Liver (tissue), 9 donors: ENCODE data around the gene FADD. TPM values are rescaled to one million over a fixed set of nuclear protein-coding genes. Genes with fewer than 3 reads are reported as not detected.

Experiments used
- DNase-seq: peaks from one replicate; pipeline ENCODE4 v3.0.0-alpha.2; 2017; ENCODE audit warnings: low spot score
- H3K27ac ChIP-seq, 2 donors: one replicate each; pipeline ENCODE4 v1.7.0; 2013; ENCODE audit warnings: inconsistent platforms in 2 of 2, low read length in 2 of 2, control low read depth in 1 of 2, low read depth in 1 of 2, mild to moderate bottlenecking in 1 of 2
- H3K27me3 ChIP-seq, 4 donors: one replicate each; pipeline versions ENCODE4 v1.6.1 to v1.7.0; 2013; ENCODE audit warnings: low read length in 3 of 4, inconsistent platforms in 1 of 4, mild to moderate bottlenecking in 1 of 4, moderate library complexity in 1 of 4; ENCODE audit not compliant: control insufficient read depth in 4 of 4, insufficient read depth in 4 of 4
- H3K36me3 ChIP-seq, 4 donors: one replicate each; pipeline versions ENCODE4 v1.6.1 to v1.7.0; 2013; ENCODE audit warnings: low read length in 3 of 4, mild to moderate bottlenecking in 3 of 4, low read depth in 1 of 4, moderate library complexity in 1 of 4; ENCODE audit not compliant: control insufficient read depth in 4 of 4, insufficient read depth in 3 of 4
- H3K4me1 ChIP-seq, 4 donors: one replicate each; pipeline versions ENCODE4 v1.6.1 to v1.7.0; 2013; ENCODE audit warnings: low read length in 3 of 4, mild to moderate bottlenecking in 3 of 4, moderate library complexity in 1 of 4; ENCODE audit not compliant: control insufficient read depth in 4 of 4, insufficient read depth in 4 of 4
- H3K4me3 ChIP-seq, 3 donors: one replicate each; pipeline versions ENCODE4 v1.6.1 to v1.7.0; 2013; ENCODE audit warnings: low read length in 3 of 3, control low read depth in 1 of 3, low read depth in 1 of 3, mild to moderate bottlenecking in 1 of 3
- H3K9ac ChIP-seq, 2 donors: one replicate each; pipeline ENCODE4 v1.7.0; 2013; ENCODE audit warnings: low read length in 2 of 2, mild to moderate bottlenecking in 2 of 2, moderate library complexity in 2 of 2, control low read depth in 1 of 2, low read depth in 1 of 2
- H3K9me3 ChIP-seq, 4 donors: one replicate each; pipeline versions ENCODE4 v1.6.1 to v1.7.0; 2013; ENCODE audit warnings: low read length in 3 of 4; ENCODE audit not compliant: control insufficient read depth in 4 of 4
- ATF3 ChIP-seq: IDR thresholded peaks from 2 replicates; pipeline ENCODE4 v1.6.1; 2016; ENCODE audit warnings: antibody characterized with exemption
- CTCF ChIP-seq: fragments of 150-350 bp; IDR thresholded peaks from 2 replicates; pipeline ENCODE4 v1.5.1; 2017; ENCODE audit warnings: improper control_type of control experiment, low read depth, low read length; ENCODE audit not compliant: missing input control
- EGR1 ChIP-seq, 2 donors: IDR thresholded peaks; 2 replicates each; pipeline ENCODE4 v1.6.1; 2016 to 2018; ENCODE audit warnings: antibody characterized with exemption in 2 of 2, low read depth in 2 of 2
- FOXA1 ChIP-seq: IDR thresholded peaks from 2 replicates; pipeline ENCODE4 v1.6.1; 2016; ENCODE audit warnings: antibody characterized with exemption
- FOXA2 ChIP-seq: IDR thresholded peaks from 2 replicates; pipeline ENCODE4 v1.6.1; 2016; ENCODE audit warnings: antibody characterized with exemption
- GABPA ChIP-seq, 2 donors: IDR thresholded peaks in 1 of 2; conservative IDR thresholded peaks in 1 of 2; 2 replicates each; pipeline ENCODE4 v1.6.1; 2016; ENCODE audit warnings: antibody characterized with exemption in 2 of 2, mild to moderate bottlenecking in 1 of 2, moderate library complexity in 1 of 2
- HNF4A ChIP-seq, 2 donors: conservative IDR thresholded peaks; 2 replicates each; pipeline ENCODE4 v1.6.1; 2016; ENCODE audit warnings: antibody characterized with exemption in 2 of 2, mild to moderate bottlenecking in 2 of 2
- HNF4G ChIP-seq: IDR thresholded peaks from 2 replicates; pipeline ENCODE4 v1.6.1; 2016; ENCODE audit warnings: antibody characterized with exemption
- JUND ChIP-seq, 2 donors: IDR thresholded peaks; 2 replicates each; pipeline ENCODE4 v1.6.1; 2016; ENCODE audit warnings: antibody characterized with exemption in 2 of 2
- MAX ChIP-seq: IDR thresholded peaks from 2 replicates; pipeline ENCODE4 v1.6.1; 2016; ENCODE audit warnings: antibody characterized with exemption
- NR2F2 ChIP-seq: IDR thresholded peaks from 2 replicates; pipeline ENCODE4 v1.6.1; 2016; ENCODE audit warnings: antibody characterized with exemption
- RAD21 ChIP-seq, 2 donors: IDR thresholded peaks; 2 replicates each; pipeline ENCODE4 v1.6.1; 2016; ENCODE audit warnings: antibody characterized with exemption in 2 of 2, mild to moderate bottlenecking in 2 of 2
- REST ChIP-seq: IDR thresholded peaks from 2 replicates; pipeline ENCODE4 v1.6.1; 2016; ENCODE audit warnings: antibody characterized with exemption, mild to moderate bottlenecking
- RXRA ChIP-seq, 2 donors: IDR thresholded peaks; 2 replicates each; pipeline ENCODE4 v1.6.1; 2017 to 2018; ENCODE audit warnings: antibody characterized with exemption in 2 of 2, mild to moderate bottlenecking in 1 of 2
- SP1 ChIP-seq: IDR thresholded peaks from 2 replicates; pipeline ENCODE4 v1.6.1; 2018; ENCODE audit warnings: antibody characterized with exemption, mild to moderate bottlenecking
- TAF1 ChIP-seq: conservative IDR thresholded peaks from 2 replicates; pipeline ENCODE4 v1.6.1; 2016; ENCODE audit warnings: antibody characterized with exemption, mild to moderate bottlenecking
- YY1 ChIP-seq: IDR thresholded peaks from 2 replicates; pipeline ENCODE4 v1.6.1; 2016; ENCODE audit warnings: antibody characterized with exemption, mild to moderate bottlenecking
- ZBTB33 ChIP-seq: IDR thresholded peaks from 2 replicates; pipeline ENCODE4 v1.6.1; 2016; ENCODE audit warnings: antibody characterized with exemption
- WGBS: extraction: QIAGEN DNeasy Blood & Tissue Kit; methylation state at CpG from one replicate; pipeline ENCODE4 v1.1.7; 2013; 5-methylcytosine and 5-hydroxymethylcytosine counted together
- polyA plus RNA-seq, 2 donors: library from polyadenylated mRNA; stranded (reverse) in 1 of 2; unstranded in 1 of 2; fragments of 200-250 nt in 1 of 2; fragments of >200 nt in 1 of 2; fragmentation: Nextera tagmentation in 1 of 2; extraction: Ambion mirVana in 1 of 2; gene quantifications; one replicate each; pipeline versions ENCODE4 v1.2.1 to v1.2.3, GENCODE V29; 2013 to 2015
- total RNA-seq, 2 donors: library from RNA; depleted of rRNA; stranded (reverse); fragments of >200 nt; gene quantifications; one replicate each; pipeline ENCODE4 v1.2.3, GENCODE V29; 2014
- donor health status: healthy.
- donor health status: healthy.
- donor health status: healthy.
- donor health status: healthy.
- donor health status: healthy.

FADD gene
- total and polyA plus RNA-seq, 4 donors: 1.8 to 17.3 (median 14.8) TPM

GRCh38 chr11:70158201-70158600, 44.9 kb upstream of the FADD start:
- DNase-seq: no peak
- Histone ChIP-seq H3K9me3 (no peaks in the 10 kb centered on the region), H3K27me3 (no peaks in the 10 kb centered on the region), H3K4me1 (peaks cover 9 to 16% (median 12%) of the 10 kb centered on the region in 4 donors), H3K9ac (no peak overlapping the region), H3K4me3 (no peak overlapping the region), H3K36me3 (peaks cover 0 to 31% (median 13%) of the 10 kb centered on the region in 4 donors), H3K27ac (no peak overlapping the region)
- WGBS: 64% methylated on average over 8 of the region's 8 CpGs
- TF ChIP-seq RAD21 (IDR thresholded peaks at IDR 0.05) (peak in 1 of 2 donors; percentile 68), JUND (IDR thresholded peaks at IDR 0.05) (no peak), CTCF (peak; percentile 8)

- no peak overlapping the region for H3K9ac ChIP-seq
- H3K36me3 ChIP-seq: peaks cover 0 to 31% (median 11%) of the 10 kb centered on the region in 4 donors
- H3K4me3 ChIP-seq: no peak overlapping the region
- no peaks in the 10 kb centered on the region for H3K9me3 ChIP-seq
- H3K27me3 ChIP-seq: no peaks in the 10 kb centered on the region
- TF ChIP-seq NR2F2: no peak
- no peak for TF ChIP-seq REST
- TF ChIP-seq ATF3: no peak
- TF ChIP-seq YY1: no peak
- TF ChIP-seq TAF1: no peak
- TF ChIP-seq EGR1 (IDR thresholded peaks at IDR 0.05; ENCODE audit: low read depth in 2 of 2): no peak
- TF ChIP-seq MAX: no peak
- no peak for TF ChIP-seq RAD21 (IDR thresholded peaks at IDR 0.05)
- TF ChIP-seq SP1: no peak
- no peak for TF ChIP-seq JUND (IDR thresholded peaks at IDR 0.05)
- no peak for TF ChIP-seq CTCF
- TF ChIP-seq GABPA (IDR thresholded peaks at IDR 0.05 in 1 of 2, conservative IDR thresholded peaks at IDR 0.05 in 1 of 2): no peak
- TF ChIP-seq HNF4A (conservative IDR thresholded peaks at IDR 0.05): no peak
- TF ChIP-seq FOXA1: no peak
- TF ChIP-seq RXRA (IDR thresholded peaks at IDR 0.05): no peak
- no peak for TF ChIP-seq ZBTB33
- no peak for TF ChIP-seq FOXA2
- TF ChIP-seq HNF4G: no peak
- 90% methylated on average over 14 of the region's 14 CpGs for WGBS
- peaks cover 9 to 16% (median 12%) of the 10 kb centered on the region in 4 donors for H3K4me1 ChIP-seq
- no peak for DNase-seq
- H3K27ac ChIP-seq: no peak overlapping the region
These were observed 44.2 kb upstream of the FADD start for GRCh38 chr11:70158757-70159389.
